GM19193 (cell line): Measurements from ENCODE around the gene DICER1.

Experiments used
- POLR2A ChIP-seq: IDR thresholded peaks from 4 replicates; pipeline ENCODE4 v1.6.1; 2011; ENCODE audit not compliant: insufficient read depth, insufficient read length; ENCODE audit errors: extremely low read depth

Gene DICER1

GRCh38 chr14:95126906-95127530 lies 30.3 kb downstream of the DICER1 start:
- no peak for TF ChIP-seq POLR2A

GRCh38 chr14:95125915-95126314 lies 31.4 kb downstream of the DICER1 start:
- no peak for TF ChIP-seq POLR2A

- TF ChIP-seq POLR2A, result no peak
Observed at GRCh38 chr14:95125221-95125620, 32.1 kb downstream of the DICER1 start.

GRCh38 chr14:95123891-95124579 lies 33.3 kb downstream of the DICER1 start:
- no peak for TF ChIP-seq POLR2A

- no peak for TF ChIP-seq POLR2A
Observed at GRCh38 chr14:95122621-95122945, 34.7 kb downstream of the DICER1 start.

GRCh38 chr14:95121911-95122620 lies 35.3 kb downstream of the DICER1 start:
- no peak for TF ChIP-seq POLR2A

- TF ChIP-seq POLR2A, result no peak
Observed at GRCh38 chr14:95119336-95119735, 38.0 kb downstream of the DICER1 start.

- no peak for TF ChIP-seq POLR2A
Observed at GRCh38 chr14:95117937-95118721, 39.2 kb downstream of the DICER1 start.

GRCh38 chr14:95113476-95113875 lies 43.9 kb downstream of the DICER1 start:
- TF ChIP-seq POLR2A, result no peak

GRCh38 chr14:95111507-95112164 lies 45.7 kb downstream of the DICER1 start:
- TF ChIP-seq POLR2A, result no peak

GRCh38 chr14:95110178-95110577 lies 47.2 kb downstream of the DICER1 start:
- no peak for TF ChIP-seq POLR2A

- TF ChIP-seq POLR2A, result no peak
Observed at GRCh38 chr14:95107711-95108110, 49.6 kb downstream of the DICER1 start.

- no peak for TF ChIP-seq POLR2A
Observed at GRCh38 chr14:95106971-95107370, 50.4 kb downstream of the DICER1 start.

GRCh38 chr14:95104911-95105310 lies 52.4 kb downstream of the DICER1 start:
- TF ChIP-seq POLR2A, result no peak

- TF ChIP-seq POLR2A, result no peak
Observed at GRCh38 chr14:95102680-95103044, 54.7 kb downstream of the DICER1 start.
